HG03139 (cell line): Measurements from ENCODE around the gene SUCO.

ENCODE experiments used
- ATAC-seq: cut with Tn5 transposase; IDR thresholded peaks from one replicate; pipeline ENCODE4 v1.9.1; 2021; ENCODE audit not compliant: unreplicated experiment

Gene SUCO

GRCh38 chr1:172640111-172640510 is 107.2 kb downstream of the SUCO start:
- ATAC-seq, result no peak

DNA sequence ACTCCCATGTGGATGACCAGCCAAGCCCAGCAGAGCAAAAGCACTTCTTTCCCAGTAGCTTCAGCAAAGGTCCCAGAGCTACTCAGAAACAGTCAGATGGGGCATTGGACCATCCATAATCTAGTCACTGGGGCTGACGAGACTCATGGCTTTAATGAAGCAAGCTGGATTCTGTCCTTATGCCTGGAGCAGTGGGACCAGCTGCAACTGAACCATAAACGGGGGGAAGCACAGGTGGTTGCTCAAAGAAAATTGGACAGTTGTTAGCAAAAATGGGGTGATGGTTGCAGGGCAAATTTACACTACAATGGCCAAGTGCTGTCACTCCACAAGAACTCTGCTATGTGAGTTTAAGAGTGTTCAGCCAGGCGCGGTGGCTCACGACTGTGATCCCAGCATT is 108.5 kb downstream of the SUCO start:
- ATAC-seq, result no peak

GRCh38 chr1:172642970-172643369 is 110.0 kb downstream of the SUCO start:
- no peak for ATAC-seq

DNA sequence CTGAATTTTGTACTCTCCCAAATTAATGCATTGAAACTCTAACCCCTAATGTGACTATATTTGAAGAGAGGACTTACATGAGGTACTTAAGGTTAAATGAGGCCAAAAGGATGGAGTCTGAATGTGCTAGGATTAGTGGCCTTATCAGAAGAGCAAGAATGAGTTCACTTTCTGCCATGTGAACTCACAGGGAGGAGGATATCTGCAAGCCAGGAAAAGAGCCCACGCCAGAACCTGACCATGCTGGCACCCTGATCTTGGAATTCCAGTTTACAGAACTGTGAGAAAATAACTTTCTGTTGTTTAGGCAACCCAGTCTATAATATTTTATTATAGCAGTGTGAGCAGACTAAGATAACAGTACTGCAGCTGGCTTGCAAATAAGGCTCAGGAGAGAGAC is 113.7 kb downstream of the SUCO start:
- no peak for ATAC-seq

GRCh38 chr1:172647110-172647564 is 114.2 kb downstream of the SUCO start:
- ATAC-seq, result no peak

GRCh38 chr1:172647987-172648386 is 115.0 kb downstream of the SUCO start:
- no peak for ATAC-seq

GRCh38 chr1:172650474-172651193 is 117.7 kb downstream of the SUCO start:
- ATAC-seq, result no peak

GRCh38 chr1:172653015-172653709 is 120.2 kb downstream of the SUCO start:
- no peak for ATAC-seq

GRCh38 chr1:172654535-172654934 is 121.6 kb downstream of the SUCO start:
- no peak for ATAC-seq

DNA sequence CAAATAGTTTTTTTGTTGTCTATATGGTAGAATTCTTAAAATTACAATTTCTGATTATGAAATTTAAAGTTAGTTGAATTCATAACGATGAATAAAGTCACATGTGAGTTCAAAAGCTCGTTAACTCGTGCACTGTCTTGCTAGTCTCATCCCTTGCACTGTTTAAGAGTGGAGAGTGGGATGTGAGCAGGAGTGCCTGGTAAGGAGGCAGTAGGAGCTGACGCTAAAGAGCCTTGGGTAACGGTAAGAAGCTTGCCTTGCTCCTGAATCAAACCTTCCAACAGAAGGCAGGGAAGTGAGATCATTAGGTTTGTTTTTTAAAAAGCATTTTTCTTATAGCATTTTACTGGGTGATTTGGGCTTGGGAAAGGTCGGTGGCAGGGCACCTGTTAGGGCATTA is 123.6 kb downstream of the SUCO start:
- ATAC-seq, result no peak

- ATAC-seq, result no peak
Measured at GRCh38 chr1:172657586-172657985, 124.6 kb downstream of the SUCO start.

DNA sequence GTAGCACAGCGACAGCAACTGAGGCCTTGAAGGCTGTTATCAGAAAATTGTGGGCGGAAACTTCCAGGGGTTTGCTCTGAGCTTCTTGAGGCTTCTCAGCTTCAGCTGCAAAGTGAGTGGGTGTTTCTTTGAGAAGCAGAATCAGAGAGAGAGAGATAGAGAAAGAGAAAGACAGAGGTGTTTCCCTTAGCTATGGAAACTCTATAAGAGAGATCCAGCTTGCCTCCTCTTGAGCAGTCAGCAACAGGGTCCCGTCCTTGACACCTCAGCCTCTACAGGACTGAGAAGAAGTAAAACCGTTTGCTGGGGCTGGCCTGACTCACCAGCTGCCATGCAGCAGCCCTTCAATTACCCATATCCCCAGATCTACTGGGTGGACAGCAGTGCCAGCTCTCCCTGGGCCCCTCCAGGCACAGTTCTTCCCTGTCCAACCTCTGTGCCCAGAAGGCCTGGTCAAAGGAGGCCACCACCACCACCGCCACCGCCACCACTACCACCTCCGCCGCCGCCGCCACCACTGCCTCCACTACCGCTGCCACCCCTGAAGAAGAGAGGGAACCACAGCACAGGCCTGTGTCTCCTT is 126.0 kb downstream of the SUCO start, which contains the start of gene FASLG:
FASLG (plus strand) TSS at position 233 of the 583 bp plus-strand sequence; CDS start at position 332, 99 bp downstream.
- ATAC-seq, result no peak

GRCh38 chr1:172661107-172661506 is 128.2 kb downstream of the SUCO start:
- no peak for ATAC-seq
